Suprapubic skin (tissue), 4 donors: Measurements from ENCODE around the gene TSPAN15. TPM values are rescaled to one million over a fixed set of nuclear protein-coding genes. Genes with fewer than 3 reads are reported as not detected.

Experiments used
- DNase-seq, 2 donors: peaks; one replicate each; pipeline ENCODE4 v3.0.0-alpha.2; 2019; ENCODE audit warnings: low spot score in 2 of 2
- H3K27ac ChIP-seq: fragments of 200-600 bp; sonication (generic); one replicate; pipeline ENCODE4 v1.5.1; 2019
- H3K27me3 ChIP-seq: fragments of 200-600 bp; sonication (generic); one replicate; pipeline ENCODE4 v1.5.1; 2019
- H3K36me3 ChIP-seq: fragments of 200-600 bp; sonication (generic); one replicate; pipeline ENCODE4 v1.5.1; 2019
- H3K4me1 ChIP-seq: fragments of 200-600 bp; sonication (generic); one replicate; pipeline ENCODE4 v1.5.1; 2019
- H3K4me3 ChIP-seq: fragments of 200-600 bp; sonication (generic); one replicate; pipeline ENCODE4 v1.5.1; 2019; ENCODE audit warnings: mild to moderate bottlenecking
- H3K9me3 ChIP-seq: fragments of 200-600 bp; sonication (generic); one replicate; pipeline ENCODE4 v1.5.1; 2019
- EP300 ChIP-seq: sonication (generic); formaldehyde crosslinking; IDR thresholded peaks from one replicate; pipeline ENCODE4 v1.6.1; 2017; ENCODE audit warnings: antibody characterized with exemption
- POLR2A ChIP-seq, 2 donors: fragments of 450-650 bp; IDR thresholded peaks; one replicate each; pipeline ENCODE4 v1.6.1; 2017; ENCODE audit warnings: antibody characterized with exemption in 2 of 2, mild to moderate bottlenecking in 2 of 2, moderate library complexity in 2 of 2
- POLR2AphosphoS5 ChIP-seq, 3 donors: sonication (generic); formaldehyde crosslinking; IDR thresholded peaks; one replicate each; pipeline ENCODE4 v1.6.1; 2017; ENCODE audit warnings: antibody characterized with exemption in 3 of 3
- WGBS: methylation state at CpG from one replicate; pipeline ENCODE4 v1.1.5; 2018; 5-methylcytosine and 5-hydroxymethylcytosine counted together
- total RNA-seq, 4 donors: library from RNA; depleted of rRNA; stranded (reverse); fragments of >200 nt; gene quantifications; one replicate each; pipeline ENCODE4 v1.1.0, GENCODE V29; 2016
- TF ChIP-seq, protein P1 (sequence below), 2 donors: fragments of 200-600 bp in 1 of 2; fragments of 450-650 bp in 1 of 2; sonication (generic) in 1 of 2; IDR thresholded peaks; one replicate each; pipeline ENCODE4 v1.5.1; 2016 to 2019; ENCODE audit warnings: antibody characterized with exemption in 2 of 2, mild to moderate bottlenecking in 1 of 2, moderate library complexity in 1 of 2

Gene TSPAN15
- total RNA-seq, 4 donors from 2014 or later: 4.0 to 18.1 (median 11.7) TPM

DNA sequence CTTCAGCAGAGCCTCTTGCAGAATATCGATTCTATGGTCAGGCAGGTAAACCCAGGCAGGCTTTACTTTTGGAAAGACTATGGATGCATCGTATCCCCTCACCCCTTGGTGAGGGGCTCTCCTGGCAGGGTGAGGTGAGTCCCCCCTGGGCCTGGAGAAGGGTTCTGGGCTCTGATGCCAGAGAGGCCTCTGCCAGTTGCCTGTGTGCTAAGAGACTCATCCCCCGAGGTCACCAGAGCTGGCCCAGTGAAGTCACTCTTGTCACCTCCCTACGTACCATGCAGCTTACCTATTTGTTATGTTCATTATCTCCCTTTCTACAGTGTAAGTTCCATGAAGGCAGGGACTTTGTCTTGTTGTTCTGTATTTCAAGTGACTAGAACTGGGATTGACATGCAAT is 51.3 kb downstream of the TSPAN15 start:
- Histone ChIP-seq H3K4me3 (no peak overlapping the region), H3K36me3 (no peaks in the 10 kb centered on the region), H3K27ac (no peak overlapping the region), H3K27me3 (no peaks in the 10 kb centered on the region), H3K4me1 (peaks cover 1% of the 10 kb centered on the region), H3K9me3 (no peaks in the 10 kb centered on the region)
- TF ChIP-seq, protein P1, sequence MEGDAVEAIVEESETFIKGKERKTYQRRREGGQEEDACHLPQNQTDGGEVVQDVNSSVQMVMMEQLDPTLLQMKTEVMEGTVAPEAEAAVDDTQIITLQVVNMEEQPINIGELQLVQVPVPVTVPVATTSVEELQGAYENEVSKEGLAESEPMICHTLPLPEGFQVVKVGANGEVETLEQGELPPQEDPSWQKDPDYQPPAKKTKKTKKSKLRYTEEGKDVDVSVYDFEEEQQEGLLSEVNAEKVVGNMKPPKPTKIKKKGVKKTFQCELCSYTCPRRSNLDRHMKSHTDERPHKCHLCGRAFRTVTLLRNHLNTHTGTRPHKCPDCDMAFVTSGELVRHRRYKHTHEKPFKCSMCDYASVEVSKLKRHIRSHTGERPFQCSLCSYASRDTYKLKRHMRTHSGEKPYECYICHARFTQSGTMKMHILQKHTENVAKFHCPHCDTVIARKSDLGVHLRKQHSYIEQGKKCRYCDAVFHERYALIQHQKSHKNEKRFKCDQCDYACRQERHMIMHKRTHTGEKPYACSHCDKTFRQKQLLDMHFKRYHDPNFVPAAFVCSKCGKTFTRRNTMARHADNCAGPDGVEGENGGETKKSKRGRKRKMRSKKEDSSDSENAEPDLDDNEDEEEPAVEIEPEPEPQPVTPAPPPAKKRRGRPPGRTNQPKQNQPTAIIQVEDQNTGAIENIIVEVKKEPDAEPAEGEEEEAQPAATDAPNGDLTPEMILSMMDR (IDR thresholded peaks at IDR 0.05): no peak
- TF ChIP-seq EP300 (no peak), POLR2A (IDR thresholded peaks at IDR 0.05) (no peak), POLR2AphosphoS5 (IDR thresholded peaks at IDR 0.05) (no peak)
- DNase-seq: no peak
- WGBS: 87% methylated on average over 4 of the region's 4 CpGs

DNA sequence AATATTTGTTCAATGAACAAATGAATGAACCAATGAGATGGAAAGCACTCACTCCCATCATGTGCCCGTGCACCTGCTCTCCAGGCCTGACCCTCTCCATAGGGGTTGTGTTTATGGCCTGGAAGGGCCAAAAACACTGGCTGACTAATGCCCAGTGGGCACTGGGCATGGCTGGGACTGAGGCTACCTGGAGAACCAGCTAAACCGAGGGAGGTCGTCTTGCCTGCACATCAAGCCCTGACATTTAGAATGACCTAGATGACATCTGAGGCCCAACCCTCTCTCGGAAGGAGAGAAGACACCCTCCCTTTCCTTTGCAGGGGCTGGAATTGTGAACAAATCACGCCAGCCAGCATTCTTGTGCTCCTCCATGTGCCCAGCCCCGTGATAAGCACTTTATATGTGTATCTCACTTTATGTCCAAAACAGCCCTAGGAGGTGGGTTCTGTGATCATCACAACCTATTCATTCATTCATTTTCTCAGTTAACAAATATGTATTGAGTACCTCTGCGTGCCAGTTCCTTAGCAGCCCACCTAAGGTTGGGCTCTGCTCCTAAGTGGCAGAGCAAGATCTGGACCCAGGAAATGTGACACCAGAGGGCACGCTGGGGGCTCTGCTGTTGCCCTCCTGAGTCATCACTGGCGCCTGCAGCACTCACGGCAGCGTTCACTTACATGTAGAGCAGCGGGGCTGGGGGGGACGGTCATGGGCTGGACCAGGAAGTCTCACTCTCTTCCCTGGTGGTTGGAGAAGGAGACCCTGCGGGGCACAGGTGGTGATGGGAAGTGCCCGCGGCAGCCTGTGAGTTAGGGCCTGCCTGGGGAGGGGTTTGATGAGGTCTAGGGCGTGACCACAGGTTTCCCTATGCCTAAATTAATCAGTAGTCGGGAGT is 52.0 kb downstream of the TSPAN15 start:
- TF ChIP-seq EP300 (no peak), POLR2AphosphoS5 (IDR thresholded peaks at IDR 0.05) (no peak)

DNA sequence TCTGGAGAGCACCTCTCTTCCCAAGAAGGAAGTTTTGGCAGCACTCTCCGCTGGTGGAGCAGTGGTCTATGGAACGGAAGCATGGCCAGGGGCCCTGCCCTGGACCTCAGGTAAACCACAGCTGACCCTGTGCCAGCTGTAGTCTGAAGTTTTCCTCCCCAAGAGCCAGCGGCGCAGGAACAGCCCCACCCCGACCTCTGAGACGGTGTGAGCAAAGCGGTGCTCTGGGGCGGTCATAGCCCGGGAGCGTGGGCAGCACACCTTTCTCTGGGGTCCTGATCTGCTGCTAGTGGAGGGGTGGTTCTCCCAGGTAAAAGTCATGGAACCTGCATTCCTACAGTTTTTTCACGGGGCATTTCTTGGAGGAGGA is 52.6 kb downstream of the TSPAN15 start:
- no peak for DNase-seq
- no peak overlapping the region for H3K4me3 ChIP-seq
- no peaks in the 10 kb centered on the region for H3K36me3 ChIP-seq
- TF ChIP-seq POLR2AphosphoS5 (IDR thresholded peaks at IDR 0.05): no peak
- H3K27me3 ChIP-seq: no peaks in the 10 kb centered on the region
- peaks cover 6% of the 10 kb centered on the region for H3K4me1 ChIP-seq
- H3K9me3 ChIP-seq: no peaks in the 10 kb centered on the region
- no peak overlapping the region for H3K27ac ChIP-seq
- WGBS: 83% methylated on average over 3 of the region's 11 CpGs

More for the DNA sequence above, 52.0 kb downstream of the TSPAN15 start:
- H3K36me3 ChIP-seq: no peaks in the 10 kb centered on the region
- H3K4me1 ChIP-seq: peaks cover 6% of the 10 kb centered on the region
- no peak overlapping the region for H3K4me3 ChIP-seq
- H3K27ac ChIP-seq: no peak overlapping the region
- no peak for DNase-seq
- H3K27me3 ChIP-seq: no peaks in the 10 kb centered on the region
- no peaks in the 10 kb centered on the region for H3K9me3 ChIP-seq
- 82% methylated on average over 14 of the region's 18 CpGs for WGBS

DNA sequence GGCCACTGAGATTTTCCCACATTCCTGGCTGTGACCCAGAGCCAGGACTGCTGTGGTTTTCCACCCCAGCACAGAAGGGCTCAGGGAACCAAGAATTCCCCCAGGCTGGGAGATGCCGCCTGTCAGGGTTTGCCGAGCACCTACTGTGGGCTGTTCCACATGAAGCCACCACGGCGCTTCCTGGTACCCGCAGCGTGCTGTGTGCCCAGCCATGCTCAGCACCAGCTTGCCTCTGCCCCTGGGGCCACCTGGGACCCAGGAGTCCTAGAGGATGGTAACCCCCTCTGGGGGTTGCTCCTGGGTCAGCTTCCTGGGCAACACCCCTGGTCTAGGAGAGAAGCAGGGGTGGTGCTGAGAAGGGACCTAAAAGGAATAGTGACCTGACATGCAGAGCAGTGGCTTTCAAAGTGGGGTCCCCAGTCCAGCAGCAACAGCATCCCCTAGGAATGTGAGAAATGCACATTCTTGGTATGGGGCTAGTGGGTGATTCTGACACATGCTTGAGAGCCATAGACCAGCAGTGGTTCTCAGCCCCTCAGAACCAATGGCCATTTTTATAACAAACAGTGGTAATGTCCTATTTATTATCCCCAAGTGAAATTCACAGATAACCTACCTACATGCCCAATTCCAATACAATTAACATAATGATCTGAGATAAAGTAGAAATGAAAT is 53.4 kb downstream of the TSPAN15 start:
- Histone ChIP-seq H3K4me3 (no peak overlapping the region), H3K36me3 (no peaks in the 10 kb centered on the region), H3K4me1 (peaks cover 6% of the 10 kb centered on the region), H3K27me3 (no peaks in the 10 kb centered on the region), H3K9me3 (no peaks in the 10 kb centered on the region), H3K27ac (no peak overlapping the region)
- TF ChIP-seq, protein P1 (IDR thresholded peaks at IDR 0.05): no peak
- no peak for DNase-seq
- no CpG with 5 or more reads among the region's 6 CpGs for whole genome bisulfite sequencing

DNA sequence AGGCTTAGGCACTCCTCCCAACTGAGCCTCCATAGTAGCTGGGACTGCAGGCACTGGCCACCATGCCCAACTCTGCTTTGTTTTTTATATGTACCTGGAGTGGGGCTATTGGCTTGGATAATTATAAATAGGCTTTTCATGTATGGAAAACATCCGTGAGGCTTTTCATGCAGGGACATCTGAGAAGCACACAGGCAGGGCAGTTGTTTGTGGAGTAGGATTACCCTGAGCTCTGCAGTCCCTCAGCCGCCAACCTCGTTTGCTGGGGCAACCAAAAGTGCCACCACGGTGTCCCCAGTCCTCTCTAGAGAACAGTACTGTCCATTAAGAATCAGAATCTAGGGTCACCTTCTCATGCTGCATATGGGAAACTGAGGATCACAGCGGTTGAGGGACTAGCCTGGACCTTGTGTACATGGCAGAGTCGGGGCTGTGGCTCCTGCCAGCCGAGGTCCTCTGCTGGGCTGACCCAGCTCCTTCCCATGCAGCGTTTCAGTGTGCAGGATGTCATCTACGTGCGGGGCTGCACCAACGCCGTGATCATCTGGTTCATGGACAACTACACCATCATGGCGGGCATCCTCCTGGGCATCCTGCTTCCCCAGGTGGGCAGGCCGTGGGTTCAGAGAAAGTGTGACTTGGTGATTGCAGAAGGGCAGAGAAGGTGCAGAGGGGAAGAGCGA is 54.5 kb downstream of the TSPAN15 start:
- H3K4me3 ChIP-seq: no peak overlapping the region
- 97% methylated on average over 11 of the region's 15 CpGs for WGBS
- H3K9me3 ChIP-seq: no peaks in the 10 kb centered on the region
- TF ChIP-seq, protein P1 (IDR thresholded peaks at IDR 0.05): no peak
- TF ChIP-seq EP300 (no peak), POLR2A (IDR thresholded peaks at IDR 0.05) (no peak), POLR2AphosphoS5 (IDR thresholded peaks at IDR 0.05) (no peak)
- no peak overlapping the region for H3K27ac ChIP-seq
- H3K4me1 ChIP-seq: peaks cover 6% of the 10 kb centered on the region
- DNase-seq: no peak
- H3K36me3 ChIP-seq: no peaks in the 10 kb centered on the region
- H3K27me3 ChIP-seq: no peaks in the 10 kb centered on the region

DNA sequence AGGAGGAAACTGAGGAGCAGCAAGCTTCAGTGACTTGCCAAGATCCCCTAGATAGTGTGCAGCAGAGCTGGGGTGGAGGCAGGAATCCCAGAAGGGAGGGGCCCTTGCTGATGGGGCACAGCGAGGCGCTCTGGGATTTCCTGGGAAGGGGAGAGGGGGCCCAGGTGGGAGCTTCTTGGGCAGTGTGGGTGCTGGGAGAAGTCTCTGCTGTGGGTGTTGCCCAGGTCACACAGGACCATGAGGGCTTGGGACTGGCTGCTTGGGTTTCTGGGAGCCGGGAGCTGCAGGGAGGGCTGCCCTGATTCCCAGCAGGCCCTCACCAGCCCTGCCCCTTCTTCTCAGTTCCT is 55.2 kb downstream of the TSPAN15 start:
- no peak overlapping the region for H3K27ac ChIP-seq

More for the DNA sequence above, 55.2 kb downstream of the TSPAN15 start:
- H3K27me3 ChIP-seq: no peaks in the 10 kb centered on the region
- TF ChIP-seq POLR2AphosphoS5 (IDR thresholded peaks at IDR 0.05) (no peak), EP300 (no peak), POLR2A (IDR thresholded peaks at IDR 0.05) (no peak)
- TF ChIP-seq, protein P1 (IDR thresholded peaks at IDR 0.05): no peak
- 95% methylated on average over 3 of the region's 3 CpGs for WGBS
- no peak for DNase-seq
- no peak overlapping the region for H3K4me3 ChIP-seq
- peaks cover 6% of the 10 kb centered on the region for H3K4me1 ChIP-seq
- H3K36me3 ChIP-seq: no peaks in the 10 kb centered on the region
- no peaks in the 10 kb centered on the region for H3K9me3 ChIP-seq
